ES-I3 (cell line): Measurements from ENCODE around the gene EFR3B.

Experiments
- H3K36me3 ChIP-seq: 2 replicates; pipeline ENCODE4 v1.6.1; 2013; ENCODE audit warnings: mild to moderate bottlenecking, low read length, control low read depth, moderate library complexity; ENCODE audit not compliant: insufficient read depth
- H3K4me1 ChIP-seq: 2 replicates; pipeline ENCODE4 v1.6.1; 2013; ENCODE audit warnings: mild to moderate bottlenecking, control low read depth, low read length; ENCODE audit not compliant: insufficient read depth
- H3K9ac ChIP-seq: 2 replicates; pipeline ENCODE4 v1.6.1; 2013; ENCODE audit warnings: low read depth, mild to moderate bottlenecking, low read length, moderate library complexity
- H3K9me3 ChIP-seq: 2 replicates; pipeline ENCODE4 v1.6.1; 2013; ENCODE audit warnings: mild to moderate bottlenecking, low read length, moderate library complexity; ENCODE audit not compliant: control insufficient read depth, insufficient read depth

Gene EFR3B

DNA sequence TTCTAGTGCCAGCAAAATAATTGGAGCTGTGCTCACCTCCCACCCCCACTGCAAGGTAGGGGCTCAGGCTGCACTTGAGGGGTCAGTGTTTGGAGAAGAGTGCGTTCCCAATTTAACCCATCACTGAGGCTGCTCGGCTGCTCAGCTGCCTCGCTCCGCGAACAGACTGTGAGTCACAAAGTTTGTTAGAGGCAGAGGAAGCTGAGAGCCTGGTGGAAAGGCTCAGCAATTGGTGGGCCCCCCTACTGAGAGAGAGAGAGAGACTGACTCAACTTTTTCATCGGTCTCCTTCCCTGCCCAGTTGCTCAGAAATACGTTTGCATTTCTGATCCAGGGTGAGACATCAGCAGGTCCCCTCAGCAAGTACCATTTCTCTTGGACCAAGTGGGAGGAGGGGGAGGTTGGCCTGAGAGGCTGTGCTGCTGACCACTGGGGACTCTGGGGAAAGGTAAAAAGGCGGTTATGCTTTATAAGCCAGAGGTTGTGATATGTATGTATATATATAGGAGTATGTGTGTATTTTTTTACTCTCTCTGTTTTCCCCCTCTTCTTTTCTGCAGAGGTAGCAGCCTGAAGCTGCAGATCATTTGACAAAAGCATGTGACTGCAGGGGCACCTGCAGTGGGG lies 1.5 kb downstream of the EFR3B start:
- Histone ChIP-seq H3K4me1 (peaks cover 6% of the 10 kb centered on the region; the same call in 1 of the 2 replicates), H3K36me3 (no peaks in the 10 kb centered on the region), H3K9ac (peak overlapping the region; percentile 88; the same call in 1 of the 2 replicates), H3K9me3 (no peaks in the 10 kb centered on the region)

DNA sequence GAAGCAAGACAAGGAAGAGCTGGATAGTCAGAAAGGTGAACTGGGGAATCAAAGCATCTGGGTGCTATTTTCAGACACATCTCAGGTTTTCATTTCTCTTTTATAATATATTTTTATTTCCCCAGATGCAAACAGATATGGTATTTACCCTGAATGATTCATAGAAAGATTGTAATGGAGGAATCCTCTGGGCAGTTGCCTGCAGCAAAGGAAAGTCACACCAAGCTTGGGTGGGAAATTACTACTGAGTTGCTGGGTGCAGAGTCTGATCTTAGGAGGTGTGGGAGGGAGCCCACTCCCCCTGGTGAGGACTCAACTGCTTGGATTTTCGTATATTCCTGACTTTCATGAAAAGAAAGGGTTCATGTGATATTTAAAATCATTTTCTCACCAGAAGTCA lies 2.1 kb downstream of the EFR3B start:
- Histone ChIP-seq H3K36me3 (no peaks in the 10 kb centered on the region), H3K9me3 (no peaks in the 10 kb centered on the region), H3K4me1 (peaks cover 6% of the 10 kb centered on the region; the same call in 1 of the 2 replicates), H3K9ac (no peak overlapping the region)

DNA sequence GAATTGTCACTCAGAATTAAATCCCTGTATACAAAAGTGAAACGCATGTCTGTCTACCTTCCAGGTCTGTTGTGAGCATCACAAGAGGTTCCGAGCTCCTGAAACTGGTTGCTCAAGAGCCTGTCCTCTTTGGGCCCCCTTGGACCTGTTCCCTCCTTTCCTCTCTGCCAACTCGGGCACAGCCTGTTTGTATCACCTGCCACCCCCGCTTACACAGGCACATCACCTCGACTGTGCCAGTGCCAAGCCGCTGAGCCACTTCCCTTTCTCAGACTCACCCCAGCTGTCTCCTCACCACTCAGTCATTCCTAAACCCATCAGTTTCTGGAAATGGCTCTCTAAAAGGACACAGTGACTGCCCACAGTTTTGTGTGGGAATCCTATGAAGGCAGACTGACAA lies 3.1 kb downstream of the EFR3B start:
- H3K4me1 ChIP-seq: peaks cover 6% of the 10 kb centered on the region; the same call in 1 of the 2 replicates
- no peak overlapping the region for H3K9ac ChIP-seq
- H3K9me3 ChIP-seq: no peaks in the 10 kb centered on the region

DNA sequence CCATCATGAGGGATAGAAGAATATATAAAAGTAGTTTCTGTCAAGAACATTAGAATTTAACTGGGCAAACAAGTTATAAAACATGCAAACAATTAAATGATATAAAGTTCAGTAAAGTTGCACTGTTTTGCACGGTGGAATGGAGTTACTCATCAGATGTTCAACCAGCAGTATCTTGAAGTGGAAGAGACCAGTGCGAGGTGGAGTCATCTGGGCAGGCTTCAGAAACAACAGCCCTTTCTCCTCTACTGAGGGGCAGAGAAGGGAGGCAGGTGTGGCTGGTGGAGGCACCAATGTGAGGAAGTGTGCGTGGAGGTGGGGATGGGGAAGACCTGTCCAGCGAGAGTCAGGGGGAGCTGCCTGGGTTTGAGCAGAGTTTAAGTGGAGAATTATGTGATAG lies 7.5 kb downstream of the EFR3B start:
- Histone ChIP-seq H3K9me3 (no peaks in the 10 kb centered on the region), H3K36me3 (no peaks in the 10 kb centered on the region), H3K4me1 (peaks cover 4% of the 10 kb centered on the region; the same call in 1 of the 2 replicates), H3K9ac (no peak overlapping the region)

More for the DNA sequence above, 3.1 kb downstream of the EFR3B start:
- H3K36me3 ChIP-seq: no peaks in the 10 kb centered on the region

DNA sequence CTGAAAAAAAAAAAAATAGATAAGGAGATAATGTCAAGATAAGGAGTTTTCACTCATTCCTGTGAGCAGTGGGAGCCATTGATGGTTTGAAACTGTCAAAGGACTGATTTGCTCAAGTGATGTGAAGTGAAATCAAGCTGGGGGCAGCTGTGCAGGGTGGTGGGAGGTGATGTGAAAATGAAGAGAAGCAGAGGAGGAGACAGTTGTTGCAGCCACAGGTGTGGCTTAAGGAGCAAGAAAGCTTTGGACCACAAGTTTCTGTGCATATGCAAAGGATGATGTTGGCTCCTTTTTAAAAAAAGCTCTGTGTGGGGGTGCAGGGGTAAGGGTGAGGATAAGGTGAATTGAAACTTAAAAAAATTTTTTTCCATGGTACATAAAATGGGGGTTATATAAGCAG lies 8.3 kb downstream of the EFR3B start:
- H3K4me1 ChIP-seq: peaks cover 4% of the 10 kb centered on the region; the same call in 1 of the 2 replicates
- no peak overlapping the region for H3K9ac ChIP-seq
- H3K9me3 ChIP-seq: no peaks in the 10 kb centered on the region
- no peaks in the 10 kb centered on the region for H3K36me3 ChIP-seq

DNA sequence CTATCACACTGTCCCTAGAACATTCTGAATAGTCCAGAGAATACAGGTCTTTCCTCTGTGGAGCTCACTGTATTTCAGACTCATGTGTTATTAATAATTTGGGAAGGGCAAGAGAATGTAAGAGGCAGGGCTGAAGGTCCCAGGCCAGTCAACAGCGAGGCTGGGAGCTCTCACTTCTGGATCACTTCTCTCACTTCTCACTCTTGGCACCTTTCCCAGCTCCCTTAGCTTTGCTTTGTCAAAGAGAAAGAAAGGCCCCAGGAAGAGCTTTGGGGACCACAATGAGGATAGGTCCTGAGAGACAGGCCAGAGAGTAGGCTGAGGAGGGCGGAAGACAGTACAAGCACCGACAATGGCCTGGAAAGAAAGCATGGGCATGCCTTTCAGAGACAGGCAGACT lies 11.2 kb downstream of the EFR3B start:
- H3K9ac ChIP-seq: no peak overlapping the region
- H3K36me3 ChIP-seq: no peaks in the 10 kb centered on the region
- H3K4me1 ChIP-seq: peaks cover 4% of the 10 kb centered on the region; the same call in 1 of the 2 replicates
- H3K9me3 ChIP-seq: no peaks in the 10 kb centered on the region

DNA sequence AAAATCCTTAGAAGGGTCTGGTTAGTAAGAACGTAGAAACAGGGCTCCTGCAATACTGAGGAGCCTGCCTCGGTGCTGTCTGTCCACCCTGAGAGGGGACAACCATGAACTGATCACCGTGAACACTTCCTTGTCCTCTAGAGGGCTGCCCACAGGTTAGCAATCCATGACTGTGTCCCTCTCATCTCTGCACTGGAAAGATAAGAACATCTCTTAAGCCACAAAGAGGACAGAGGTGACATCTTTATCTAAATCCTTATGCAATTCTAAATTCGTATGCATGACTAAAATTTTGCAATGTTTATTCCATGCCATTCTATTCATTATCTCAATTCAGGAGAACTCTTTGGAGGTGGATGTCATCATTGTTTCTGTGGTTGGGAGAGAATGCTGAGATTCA lies 12.8 kb downstream of the EFR3B start:
- no peak overlapping the region for H3K9ac ChIP-seq
- no peaks in the 10 kb centered on the region for H3K9me3 ChIP-seq
- H3K4me1 ChIP-seq: peaks cover 4% of the 10 kb centered on the region; the same call in 1 of the 2 replicates
- H3K36me3 ChIP-seq: no peaks in the 10 kb centered on the region

DNA sequence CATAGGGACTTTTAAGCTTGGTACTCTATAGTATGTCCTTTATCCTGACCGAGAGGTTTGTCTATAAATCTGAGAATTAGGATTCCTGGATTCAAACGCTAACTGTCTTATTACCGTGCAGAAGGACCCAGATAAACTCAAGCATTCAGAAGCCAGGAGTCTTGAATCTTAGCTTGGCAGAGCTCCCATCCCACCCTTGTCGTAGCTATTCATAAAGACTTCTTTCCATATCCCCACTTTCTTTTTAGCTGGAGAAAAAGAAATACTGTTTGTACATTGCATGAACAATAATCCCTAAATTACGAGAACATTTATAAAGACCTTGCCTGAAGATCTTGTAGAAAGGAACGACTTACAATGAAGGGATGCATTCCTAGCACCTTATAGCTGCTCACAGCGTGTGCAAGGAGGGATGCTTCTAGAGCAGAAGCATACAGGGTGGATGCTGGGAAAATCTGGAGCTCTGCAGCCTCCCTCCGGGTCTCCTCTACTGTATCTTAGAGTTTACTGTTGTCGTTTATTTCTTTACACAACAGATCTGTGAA lies 13.6 kb downstream of the EFR3B start:
- H3K9me3 ChIP-seq: no peaks in the 10 kb centered on the region
- no peaks in the 10 kb centered on the region for H3K36me3 ChIP-seq
- peaks cover 4% of the 10 kb centered on the region; the same call in 1 of the 2 replicates for H3K4me1 ChIP-seq
- no peak overlapping the region for H3K9ac ChIP-seq

DNA sequence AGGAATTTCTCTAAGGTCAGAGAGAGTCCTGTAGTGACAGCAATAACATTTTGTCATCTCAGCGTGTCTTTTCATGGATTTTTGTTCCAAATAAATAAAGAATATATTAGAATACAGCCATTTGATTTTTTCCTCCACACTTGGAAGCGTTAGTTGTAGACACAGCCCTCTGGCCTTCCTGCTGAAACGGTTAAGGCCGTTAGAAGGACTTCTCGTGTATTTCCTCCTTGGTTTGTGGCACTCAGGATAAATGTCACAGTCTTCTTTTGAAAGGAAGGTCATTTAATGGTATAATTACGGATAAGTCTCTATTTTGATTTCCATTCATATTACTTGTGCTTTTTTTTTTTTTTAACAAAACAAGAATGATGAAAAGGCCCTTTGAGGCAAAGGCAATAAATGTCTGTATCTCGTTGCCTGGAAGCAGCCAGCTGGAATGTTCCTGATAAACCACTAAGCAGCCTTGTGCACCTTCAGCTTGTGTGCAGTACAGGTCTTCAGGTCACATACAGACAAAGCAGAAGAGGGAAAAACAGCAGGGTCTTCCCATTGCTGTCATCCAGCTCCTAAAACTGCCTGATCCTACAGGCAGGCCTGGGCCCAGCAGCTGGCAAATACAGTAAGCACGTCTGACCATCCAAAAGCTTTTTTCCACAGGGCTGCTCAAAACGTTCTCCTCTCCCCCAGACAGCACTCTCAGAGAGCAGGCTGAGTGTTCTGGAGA lies 14.4 kb downstream of the EFR3B start:
- H3K36me3 ChIP-seq: no peaks in the 10 kb centered on the region
- H3K9ac ChIP-seq: no peak overlapping the region
- H3K4me1 ChIP-seq: no peaks in the 10 kb centered on the region
- no peaks in the 10 kb centered on the region for H3K9me3 ChIP-seq

DNA sequence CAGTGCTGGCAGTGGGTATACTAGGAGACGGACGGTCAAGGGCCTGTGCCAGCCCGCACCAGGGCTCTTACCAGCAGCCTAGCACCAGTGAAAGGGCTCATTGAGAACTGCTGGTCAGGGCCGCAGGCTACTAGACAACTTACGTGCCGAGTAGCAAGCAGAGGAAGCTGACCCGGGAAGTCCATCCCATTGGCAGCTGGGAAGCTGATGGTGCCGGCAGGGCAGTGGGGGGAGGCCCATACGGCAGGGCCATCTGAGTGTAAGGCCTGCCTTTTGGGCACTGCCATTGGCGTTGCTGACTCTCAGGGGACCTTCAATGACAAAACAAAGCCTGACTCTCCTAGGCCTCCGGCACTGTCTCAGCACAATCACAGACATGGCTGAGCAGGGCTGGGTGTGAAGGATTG lies 20.6 kb downstream of the EFR3B start:
- Histone ChIP-seq H3K9me3 (peaks cover 3% of the 10 kb centered on the region; the same call in 1 of the 2 replicates), H3K36me3 (no peaks in the 10 kb centered on the region), H3K9ac (no peak overlapping the region), H3K4me1 (no peaks in the 10 kb centered on the region)

DNA sequence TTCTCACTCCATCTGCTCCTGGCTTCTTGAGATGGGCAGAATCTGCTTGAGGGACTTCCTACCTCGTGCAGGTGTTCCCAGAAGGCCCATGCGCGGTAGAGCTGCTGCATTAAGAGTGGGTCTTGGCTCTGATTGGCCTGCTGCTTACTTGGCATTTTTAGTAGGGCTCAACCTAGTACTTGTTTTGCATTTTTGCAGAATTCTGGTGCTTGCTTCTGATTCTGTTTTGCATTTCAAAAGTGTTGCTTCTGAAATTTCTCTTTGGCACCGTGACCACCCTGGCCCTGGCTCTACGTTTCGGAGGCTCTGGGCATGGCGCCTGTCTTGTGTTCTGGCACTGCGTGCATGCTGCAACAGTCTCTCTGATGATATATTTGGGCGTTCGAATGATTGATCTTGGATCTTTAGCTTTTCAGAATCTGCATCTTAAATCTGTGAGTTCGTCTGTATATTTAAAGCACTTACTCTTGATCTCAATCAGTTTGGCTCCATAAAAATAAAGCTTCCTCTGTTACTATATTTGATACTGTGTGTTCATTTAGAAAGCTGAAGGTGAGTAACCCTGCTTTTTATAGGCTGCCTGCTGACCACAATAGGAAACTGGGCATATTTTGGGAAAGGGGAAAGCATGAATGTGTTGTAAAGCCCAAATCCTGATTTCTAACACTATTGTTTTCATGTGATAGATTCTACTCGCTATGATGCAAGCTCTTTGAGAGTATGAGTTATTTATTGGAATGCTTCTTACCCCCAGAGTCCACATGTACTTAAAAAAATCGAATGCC lies 22.2 kb downstream of the EFR3B start:
- peaks cover 3% of the 10 kb centered on the region; the same call in 1 of the 2 replicates for H3K9me3 ChIP-seq
- H3K36me3 ChIP-seq: no peaks in the 10 kb centered on the region
- H3K4me1 ChIP-seq: no peaks in the 10 kb centered on the region
- no peak overlapping the region for H3K9ac ChIP-seq

DNA sequence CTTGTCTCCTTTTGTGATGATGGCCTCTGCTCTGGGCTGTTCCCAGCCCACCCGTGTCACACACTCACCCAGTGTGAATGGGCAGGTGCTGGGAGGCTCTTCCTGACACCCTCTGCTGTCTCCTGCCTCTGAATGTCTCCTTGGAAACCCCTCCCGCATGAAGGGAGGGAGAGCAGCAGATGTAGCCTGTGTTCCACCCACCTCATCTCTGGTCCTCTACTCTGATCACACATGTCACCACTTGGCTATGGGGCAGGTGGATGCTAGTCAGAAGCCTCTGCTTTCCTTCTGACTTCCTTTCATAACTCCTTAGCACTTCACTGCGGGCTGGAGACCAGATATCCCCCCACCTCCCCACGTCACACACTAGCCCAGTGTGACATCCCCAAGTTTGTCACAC lies 23.9 kb downstream of the EFR3B start:
- Histone ChIP-seq H3K4me1 (no peaks in the 10 kb centered on the region), H3K9me3 (peaks cover 3% of the 10 kb centered on the region; the same call in 1 of the 2 replicates), H3K36me3 (no peaks in the 10 kb centered on the region), H3K9ac (no peak overlapping the region)

DNA sequence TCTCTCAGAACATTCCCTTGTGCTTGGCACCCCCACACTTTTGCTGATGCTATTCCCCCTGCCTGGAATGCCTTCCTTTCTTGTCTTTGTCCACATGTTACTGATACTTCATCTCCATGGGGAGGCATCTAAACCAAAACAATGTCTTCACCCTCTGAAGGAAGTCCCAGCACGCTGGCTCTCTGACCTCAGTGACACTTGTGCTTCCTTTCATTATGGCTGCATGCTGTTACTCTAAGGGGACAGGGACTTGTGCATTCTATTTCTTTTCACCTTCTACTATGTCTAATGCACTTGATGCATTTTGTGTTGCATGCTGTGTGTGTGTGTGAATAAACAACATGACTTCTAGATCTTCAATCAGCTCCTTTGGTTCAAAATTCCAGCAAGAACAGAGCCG lies 24.6 kb downstream of the EFR3B start:
- Histone ChIP-seq H3K9me3 (peaks cover 3% of the 10 kb centered on the region; the same call in 1 of the 2 replicates), H3K9ac (no peak overlapping the region), H3K4me1 (no peaks in the 10 kb centered on the region), H3K36me3 (no peaks in the 10 kb centered on the region)

DNA sequence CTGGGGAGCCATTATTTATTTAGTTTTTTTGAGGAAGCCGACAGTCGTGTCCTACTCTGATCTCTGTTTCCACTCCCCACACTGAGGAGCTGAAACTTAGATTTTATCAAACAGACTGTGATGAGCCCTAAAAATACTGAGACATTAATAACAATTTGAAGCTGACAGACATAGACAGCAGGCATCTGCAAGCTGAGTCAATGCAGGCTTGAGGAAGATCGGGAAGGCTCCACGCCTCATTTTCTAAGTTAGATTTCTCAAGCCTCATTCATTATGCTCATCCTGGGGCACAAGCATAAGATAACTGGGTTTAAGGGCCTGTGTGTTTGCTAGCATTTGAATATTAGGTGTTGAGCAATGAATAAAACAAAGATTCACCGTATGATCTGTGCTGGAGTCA lies 26.3 kb downstream of the EFR3B start:
- Histone ChIP-seq H3K36me3 (no peaks in the 10 kb centered on the region), H3K9me3 (peaks cover 3% of the 10 kb centered on the region; the same call in 1 of the 2 replicates), H3K9ac (no peak overlapping the region), H3K4me1 (no peaks in the 10 kb centered on the region)
